Non-pigmented ciliary epithelial cell (primary cell): Measurements from ENCODE around the gene EZR.

ENCODE experiments used
- DNase-seq: peaks from one replicate; pipeline ENCODE4 v3.0.0-alpha.2; 2010; ENCODE audit warnings: low read depth

EZR gene

DNA sequence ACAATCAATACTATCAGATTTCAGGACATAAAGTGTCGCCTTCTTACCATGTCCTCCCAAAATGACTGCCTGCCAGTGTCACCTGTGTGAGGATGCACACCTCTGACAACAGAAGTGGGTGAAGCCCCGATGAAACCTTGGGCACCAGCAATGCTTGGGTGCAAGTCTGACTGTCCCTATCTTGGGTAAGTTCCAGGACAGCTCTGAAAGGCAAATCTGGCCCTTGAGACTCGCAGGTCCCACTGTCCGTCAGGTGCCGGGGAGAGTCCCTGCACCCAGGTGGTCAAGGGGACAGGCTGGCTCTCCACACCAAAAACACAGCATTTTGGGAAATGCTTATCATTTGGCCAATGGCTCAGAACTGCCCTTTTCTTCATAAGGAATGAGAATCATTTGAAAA, 43.3 kb downstream of the EZR start:
- no peak for DNase-seq

DNA sequence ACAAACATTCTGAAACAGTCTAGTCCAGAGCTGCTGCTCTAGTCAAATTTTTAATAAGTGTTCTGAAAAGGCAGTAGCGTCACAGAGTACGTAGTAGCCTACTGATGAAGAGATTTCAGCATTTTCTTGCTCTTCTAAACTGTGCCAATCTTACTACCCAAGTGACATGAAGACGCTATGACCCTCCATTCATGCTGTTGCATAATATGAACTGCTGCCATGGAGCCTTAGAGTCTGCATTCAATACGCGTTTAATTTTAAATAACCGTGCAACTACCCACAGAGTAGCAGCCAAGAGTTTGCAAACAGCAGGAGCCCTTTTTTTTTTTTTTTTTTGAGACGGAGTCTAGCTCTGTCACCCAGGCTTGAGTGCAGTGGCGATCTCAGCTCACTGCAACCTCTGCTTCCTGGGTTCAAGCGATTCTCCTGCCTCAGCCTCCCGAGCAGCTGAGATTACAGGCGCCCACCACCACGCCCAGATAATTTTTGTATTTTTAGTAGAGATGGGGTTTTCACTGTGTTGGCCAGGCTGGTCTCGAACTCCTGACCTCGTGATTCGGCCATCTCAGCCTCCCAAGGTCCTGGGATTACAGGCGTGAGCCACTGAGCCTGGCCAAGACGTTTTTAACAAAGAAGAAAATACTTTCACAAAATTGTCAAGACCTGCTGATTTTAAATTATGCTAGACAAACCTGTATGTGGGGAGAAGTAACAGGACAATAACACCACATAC, 44.3 kb downstream of the EZR start:
- DNase-seq = no peak

DNA sequence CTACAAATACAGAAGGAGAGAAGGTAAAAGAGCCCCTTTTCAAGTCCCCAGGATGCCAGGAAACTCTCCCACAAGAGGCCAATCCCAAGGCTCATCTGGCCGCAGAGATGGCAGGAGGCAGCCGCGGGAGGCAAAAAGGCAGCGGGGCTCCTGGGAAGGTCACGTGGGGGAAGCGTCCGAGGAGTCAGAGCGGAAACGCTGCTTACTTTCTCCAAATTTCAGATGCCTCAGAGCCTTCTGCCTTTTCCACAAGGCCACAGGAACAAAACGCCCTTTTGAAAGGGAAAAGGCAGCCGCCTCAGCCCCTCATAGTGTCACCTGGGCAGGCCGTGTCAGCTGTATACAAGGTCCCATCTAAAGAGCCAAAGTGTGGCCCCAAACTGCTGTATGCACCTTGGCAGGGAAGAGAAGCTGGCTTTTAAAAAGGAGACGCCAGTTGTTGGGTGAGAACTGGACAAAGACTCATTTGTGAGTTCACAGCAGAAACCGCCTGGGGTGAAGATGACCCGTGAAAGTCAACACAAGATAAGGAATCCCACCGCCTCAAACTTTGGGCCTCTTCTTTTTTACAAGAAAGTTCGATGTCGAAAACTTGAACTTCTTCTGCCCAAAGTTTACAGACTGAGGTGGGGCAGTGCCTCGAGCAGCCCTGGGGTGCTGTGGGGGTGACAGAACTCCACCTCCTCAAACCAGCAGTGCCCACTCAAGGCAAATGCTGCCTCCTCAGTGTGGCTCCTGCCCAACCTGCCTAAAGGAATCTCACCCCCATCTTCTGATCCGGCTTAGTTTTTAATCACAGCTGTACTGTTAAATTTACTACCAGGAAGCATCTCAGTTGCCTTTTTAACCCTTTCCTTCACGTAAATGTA, 45.4 kb downstream of the EZR start:
- no peak for DNase-seq

DNA sequence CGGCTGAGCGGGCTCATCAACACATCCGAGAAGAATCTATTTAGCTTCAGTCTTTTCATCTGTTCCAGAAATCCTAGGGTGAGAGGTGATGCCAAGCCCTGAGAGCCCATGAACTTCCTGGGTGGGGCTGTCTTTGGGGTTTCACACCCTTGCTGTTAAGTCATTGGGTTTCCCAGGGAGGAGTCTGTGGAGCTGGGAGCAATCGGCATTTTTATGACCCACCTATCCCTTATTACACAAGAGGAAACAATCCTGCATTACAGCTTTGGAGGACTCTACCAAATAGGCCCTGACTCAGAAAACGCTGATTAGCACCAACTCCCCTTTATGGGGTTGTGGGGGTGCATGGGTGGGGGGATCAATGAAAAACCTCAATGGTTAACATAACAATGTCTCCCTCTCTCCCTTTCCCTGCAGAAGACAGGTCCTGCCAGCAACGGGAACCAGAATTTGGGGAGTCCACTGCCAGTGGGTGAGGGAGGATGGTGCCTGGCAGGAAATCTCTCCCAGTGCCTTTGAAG, 46.3 kb downstream of the EZR start:
- DNase-seq = no peak

DNA sequence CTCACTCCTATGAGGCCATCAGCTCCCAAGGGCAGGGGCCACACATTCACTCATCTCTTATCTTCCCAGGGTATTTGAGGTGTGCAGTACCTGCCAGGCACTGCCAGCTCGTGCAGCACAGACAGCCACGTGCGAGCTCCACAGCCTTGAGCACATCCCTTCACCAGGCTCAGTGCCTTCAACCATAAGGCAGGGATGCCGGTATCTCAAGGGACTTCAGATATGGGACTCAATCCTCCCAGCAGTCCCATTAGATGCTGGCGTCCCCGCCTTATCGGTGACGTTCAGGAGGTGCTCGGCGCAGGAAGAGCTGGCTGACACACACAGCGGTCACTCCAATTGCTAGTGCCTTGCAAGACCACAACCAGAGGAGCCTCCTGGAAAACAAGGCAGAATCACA, 47.0 kb downstream of the EZR start:
- DNase-seq = no peak

DNA sequence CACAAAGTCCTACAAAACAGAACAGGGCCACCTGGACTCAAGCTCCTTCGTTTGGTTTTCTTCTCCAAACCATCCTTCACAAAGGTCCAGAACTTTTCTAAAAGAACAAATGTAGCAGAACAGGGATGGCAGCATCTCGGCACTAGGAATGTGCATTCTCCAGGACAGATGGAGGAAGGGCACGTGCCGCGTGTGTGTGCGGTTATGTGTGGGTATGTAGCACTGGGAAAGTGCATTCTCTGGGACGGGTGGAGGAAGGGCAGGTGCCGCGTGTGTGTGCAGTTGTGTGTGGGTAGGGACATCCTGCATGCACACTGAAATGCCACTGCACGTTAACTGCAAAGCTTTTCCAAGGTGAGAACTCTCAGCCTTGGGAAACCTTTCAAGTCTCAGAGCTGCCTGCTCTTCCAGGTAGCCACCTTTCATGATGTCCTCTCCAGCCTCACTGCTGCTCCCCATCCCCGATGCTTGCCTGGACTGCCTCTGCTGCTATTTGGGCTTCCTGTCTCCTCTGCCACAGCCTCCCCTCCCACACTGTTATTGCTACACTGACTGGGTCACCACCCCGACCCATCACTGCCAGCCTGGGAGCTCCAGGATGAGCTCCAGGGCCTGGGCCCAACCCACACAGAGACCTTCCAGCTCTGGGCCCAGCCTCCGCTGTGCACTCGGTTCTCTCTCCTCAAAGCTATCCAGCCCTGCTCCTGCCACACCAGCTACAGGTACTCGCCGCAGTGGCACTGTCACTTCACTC, 47.6 kb downstream of the EZR start:
- DNase-seq = no peak

DNA sequence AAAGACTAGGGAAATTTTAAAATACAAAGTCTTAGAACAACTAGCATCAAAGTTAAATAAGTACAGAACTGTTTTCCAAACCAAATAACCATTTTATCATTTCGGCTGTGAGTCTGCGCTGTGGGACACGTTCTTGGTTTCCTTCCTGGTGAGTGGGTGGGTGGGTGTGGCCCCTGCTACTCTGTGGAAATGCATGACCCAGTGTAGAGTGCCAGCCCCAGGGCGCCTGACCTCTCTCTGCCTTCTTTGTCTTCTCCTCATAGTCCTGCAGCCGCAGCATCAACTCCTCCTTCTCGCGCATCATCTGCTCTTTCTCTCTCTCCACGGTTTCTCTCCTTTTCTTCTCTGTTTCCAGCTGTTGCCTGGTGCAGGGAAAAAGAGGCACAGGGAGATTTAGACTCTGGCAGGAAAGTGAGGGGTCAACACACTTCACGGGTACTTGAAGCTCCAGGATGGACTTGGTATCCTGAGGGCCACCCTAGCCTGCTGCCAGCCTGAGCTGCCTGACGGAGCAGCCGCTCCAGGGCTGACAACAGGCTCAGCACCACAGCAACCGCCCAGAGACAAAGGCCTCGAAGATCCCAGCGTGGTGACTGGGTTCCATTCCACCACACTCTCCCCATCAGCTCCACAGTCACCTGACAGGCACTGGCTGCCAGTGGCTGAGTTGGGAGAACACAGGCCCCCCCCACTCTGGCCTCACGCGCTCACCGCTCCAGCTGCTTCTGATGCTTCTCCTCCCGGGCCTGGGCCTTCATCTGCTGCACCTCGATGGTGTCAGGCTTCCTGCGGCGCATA, 48.4 kb downstream of the EZR start:
- no peak for DNase-seq

DNA sequence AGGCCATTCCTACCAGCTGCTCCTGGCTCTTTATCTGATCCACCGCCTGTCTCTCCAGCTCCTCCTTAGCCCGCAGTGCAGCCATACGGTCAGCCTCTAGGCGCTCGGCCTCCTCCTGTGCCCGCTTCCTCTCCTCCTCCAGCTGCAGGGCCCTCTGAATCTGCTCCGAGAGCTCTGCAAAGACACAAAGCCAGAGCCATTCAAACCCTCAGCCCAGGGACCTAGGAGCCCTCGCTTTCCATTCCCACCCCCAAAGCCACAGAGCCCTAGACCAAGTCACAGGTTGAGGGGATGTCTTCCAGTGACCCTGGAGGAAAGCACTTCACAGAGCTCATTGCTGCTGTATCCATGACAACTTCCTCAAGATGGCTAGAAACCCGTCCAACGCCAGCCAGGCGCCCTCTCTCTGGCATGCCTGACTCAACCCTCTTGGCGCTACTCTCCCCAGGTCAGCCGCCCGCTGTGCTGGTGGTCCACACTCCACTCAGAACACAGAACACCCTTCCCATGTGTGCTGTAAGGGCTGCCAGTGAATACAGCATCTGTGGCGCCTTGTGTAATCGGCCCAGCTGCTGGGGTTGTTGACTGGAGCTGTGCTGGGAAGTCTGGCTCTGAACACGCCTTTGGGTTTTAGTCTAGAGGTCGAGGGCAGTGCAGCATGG, 49.3 kb downstream of the EZR start:
- DNase-seq = no peak

DNA sequence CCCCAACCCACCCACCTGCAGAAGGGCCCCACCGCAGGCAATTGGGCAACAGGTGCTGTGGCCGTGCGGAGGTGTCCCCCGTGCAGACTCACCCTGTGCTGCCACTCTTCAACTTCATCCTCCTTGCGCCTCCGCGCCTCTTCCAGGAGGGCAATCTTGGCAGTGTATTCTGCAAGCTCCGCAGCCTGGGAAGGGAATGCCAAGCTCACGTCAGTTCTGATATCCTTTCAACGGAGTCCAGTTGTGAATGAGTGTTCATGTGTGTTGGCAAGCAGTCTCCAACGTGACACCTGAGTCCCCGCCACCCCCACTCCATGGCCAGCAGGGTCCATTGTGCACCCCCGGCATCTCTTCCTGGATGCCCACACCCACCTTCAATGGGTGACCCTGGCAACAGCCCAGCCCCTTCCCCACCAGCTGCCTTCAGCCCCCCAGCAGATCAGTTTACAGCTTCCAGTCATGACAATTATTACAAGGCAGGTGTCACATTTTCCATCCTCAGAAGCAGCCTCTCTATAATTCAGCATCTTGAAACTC, 49.9 kb downstream of the EZR start:
- no peak for DNase-seq

DNA sequence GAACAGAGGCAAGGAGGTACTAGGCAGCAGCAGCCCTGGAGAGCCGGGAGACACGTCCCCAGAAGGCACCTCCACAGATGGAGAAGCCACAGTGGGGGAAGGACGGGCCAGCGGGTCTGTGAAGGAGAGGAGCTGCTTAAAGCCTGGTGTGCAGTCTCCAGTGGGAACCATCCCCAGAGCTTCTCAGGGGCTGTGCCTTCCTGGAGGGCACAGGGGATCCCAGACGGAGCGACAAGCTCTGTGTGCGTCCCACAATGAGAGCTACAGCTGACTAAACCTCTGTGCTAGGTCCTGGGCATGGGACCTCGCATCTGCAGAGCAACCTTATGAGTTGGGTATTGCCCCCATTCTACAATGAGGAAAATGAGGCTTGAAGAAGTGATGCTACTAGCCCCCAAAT, 50.7 kb downstream of the EZR start:
- DNase-seq = no peak

DNA sequence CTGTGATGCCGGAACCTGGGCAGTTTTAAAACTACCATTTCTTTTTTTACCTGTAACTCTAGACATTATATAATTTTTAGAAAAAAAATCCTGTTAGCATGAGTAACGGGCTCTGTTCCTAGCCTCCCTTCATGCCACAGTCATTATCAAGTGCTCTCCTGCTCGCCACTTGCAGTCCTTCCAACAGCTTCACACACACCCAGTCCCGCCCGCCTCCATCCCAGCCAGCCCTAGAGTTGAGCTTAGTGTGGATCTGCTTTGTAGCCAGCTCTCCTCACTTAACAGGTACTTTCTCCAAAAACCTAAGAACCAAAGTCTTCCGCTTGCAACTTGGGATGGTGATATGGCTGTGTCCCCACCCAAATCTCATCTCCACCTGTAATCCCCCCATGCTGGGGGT, 51.5 kb downstream of the EZR start:
- no peak for DNase-seq

DNA sequence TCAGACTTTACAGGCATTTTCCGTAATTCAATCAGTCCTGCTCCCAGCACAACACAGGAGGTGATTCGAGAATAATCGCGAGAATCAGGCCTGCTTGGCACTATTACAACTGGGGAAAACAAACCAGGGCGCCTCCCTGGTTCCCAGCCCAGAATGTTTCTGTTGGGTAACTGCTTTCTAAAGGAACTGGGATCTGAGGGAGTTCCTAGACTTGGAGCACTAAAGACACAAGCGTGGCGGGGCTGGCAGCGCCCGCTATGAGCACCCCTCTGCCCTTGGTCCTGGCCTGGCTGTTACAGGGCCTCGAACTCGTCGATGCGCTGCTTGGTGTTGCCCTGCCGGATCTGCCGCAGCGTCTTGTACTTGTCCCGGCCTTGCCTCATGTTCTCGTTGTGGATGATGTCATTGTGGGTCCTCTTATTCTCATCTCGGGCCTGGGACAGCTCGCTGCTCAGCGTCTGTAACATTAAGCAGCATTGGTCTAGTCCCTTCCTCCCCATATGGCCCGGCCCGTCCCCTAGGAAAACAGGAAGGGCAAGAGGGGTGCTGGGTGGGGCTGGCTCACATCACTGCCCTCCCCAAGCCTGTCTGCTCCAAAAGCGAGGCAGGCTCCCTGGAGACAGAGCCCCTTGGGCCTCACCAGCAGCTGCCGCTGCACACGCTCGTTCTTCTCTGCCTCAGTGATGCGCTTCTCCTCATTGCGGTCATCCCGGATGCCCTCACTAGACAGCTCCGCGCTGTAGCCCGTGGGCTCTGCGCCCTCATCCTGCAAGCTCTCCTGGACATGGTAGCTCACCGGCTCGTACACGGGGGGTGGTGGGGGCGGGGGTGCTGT, 52.3 kb downstream of the EZR start:
- no peak for DNase-seq

DNA sequence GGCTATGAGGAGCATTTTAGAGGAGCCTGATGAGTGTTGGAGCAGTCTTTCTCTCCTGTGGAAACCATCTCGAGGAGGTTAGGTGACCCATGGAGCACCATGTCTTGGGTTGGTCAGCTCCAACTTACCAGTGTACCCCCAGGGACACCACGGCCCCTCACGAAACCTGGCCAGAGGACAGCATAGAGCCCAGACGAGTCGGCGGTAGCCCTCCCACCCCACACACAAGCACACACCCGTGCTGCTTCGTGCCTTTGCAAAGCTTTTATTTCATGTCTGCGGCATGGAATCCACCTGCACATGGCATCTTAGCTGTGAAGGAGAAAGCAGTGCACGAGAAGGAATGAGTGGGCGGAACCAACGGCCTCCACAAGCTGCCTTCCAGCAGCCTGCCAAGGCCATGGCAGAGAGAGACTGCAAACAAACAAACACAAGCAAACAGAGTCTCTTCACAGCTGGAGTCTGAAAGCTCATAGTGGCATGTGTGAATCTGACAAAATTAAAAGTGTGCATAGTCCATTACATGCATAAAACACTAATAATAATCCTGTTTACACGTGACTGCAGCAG, 53.6 kb downstream of the EZR start:
- no peak for DNase-seq

DNA sequence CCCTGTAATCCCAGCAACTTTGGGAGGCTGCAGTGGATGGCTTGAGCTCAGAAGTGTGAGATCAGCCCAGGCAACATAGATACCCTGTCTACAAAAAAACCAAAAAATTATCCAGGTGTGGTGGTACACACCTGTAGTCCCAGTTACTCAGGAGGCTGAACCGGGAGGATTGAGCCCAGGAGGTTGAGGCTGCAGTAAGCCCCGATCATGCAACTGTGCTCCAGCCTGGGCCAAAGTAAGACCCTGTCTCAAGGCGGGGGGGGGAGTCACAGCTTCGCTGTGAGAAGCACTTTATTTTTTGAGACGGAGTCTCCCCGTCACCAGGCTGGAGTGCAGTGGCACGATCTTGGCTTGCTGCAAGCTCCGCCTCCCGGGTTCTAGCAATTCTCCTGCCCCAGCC, 54.2 kb downstream of the EZR start:
- DNase-seq = no peak

DNA sequence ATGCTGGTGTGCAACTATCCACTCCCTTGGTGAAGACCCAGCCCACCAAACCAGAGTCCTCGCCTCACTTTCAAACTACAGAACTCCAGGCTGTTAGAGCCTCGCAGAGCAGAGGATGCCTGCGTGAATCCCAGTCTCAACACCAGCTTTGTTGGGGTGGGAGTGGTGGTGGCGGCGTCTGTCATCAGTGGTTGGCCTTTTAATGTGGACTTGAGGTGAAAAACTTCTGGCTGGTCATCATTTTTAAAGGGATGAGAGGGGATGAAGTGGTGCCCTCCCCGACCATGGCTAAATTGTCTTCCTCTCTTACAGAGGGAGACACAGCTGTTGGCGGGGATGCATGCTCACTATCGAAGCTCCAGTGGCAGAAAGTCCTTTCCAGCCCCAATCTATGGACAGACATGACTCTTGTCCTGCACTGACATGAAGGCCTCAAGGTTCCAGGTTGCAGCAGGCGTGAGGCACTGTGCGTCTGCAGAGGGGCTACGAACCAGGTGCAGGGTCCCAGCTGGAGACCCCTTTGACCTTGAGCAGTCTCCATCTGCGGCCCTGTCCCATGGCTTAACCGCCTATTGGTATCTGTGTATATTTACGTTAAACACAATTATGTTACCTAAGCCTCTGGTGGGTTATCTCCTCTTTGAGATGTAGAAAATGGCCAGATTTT, 54.9 kb downstream of the EZR start:
- no peak for DNase-seq

DNA sequence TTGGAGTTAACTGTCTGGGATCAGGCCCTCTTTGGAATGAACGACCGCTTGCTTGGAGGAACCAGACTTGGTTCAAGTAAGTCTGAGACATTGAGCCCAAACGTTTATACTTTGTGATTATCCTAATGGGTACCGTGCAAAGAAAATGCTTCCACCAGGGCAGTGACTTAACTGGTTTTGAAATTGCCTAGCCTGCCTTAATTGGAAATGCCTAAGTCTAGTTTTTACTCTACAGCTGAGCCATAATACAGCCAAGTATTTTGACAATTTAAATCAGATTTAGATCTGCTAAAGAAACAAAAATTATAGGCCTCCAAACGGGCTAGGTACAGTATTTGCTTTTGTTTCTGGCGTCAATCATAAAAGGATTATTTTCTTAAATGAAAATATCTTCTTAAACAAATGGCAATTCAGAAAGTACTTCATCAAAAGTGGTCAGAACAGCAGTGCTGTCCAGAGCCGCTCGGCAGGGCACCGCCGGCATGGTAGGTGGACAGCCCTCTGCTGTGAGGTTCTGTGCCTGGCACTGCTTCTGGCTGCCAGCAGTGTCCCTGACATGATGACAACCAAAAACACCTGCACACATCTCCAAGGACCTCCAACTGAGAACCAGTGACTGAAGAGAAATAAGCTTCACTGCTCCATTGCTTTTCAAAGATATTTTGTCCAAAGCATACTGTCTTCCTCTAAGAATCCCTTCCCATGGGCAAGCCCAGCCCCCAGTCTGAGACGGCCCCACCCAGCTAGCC, 55.6 kb downstream of the EZR start:
- DNase-seq = no peak

DNA sequence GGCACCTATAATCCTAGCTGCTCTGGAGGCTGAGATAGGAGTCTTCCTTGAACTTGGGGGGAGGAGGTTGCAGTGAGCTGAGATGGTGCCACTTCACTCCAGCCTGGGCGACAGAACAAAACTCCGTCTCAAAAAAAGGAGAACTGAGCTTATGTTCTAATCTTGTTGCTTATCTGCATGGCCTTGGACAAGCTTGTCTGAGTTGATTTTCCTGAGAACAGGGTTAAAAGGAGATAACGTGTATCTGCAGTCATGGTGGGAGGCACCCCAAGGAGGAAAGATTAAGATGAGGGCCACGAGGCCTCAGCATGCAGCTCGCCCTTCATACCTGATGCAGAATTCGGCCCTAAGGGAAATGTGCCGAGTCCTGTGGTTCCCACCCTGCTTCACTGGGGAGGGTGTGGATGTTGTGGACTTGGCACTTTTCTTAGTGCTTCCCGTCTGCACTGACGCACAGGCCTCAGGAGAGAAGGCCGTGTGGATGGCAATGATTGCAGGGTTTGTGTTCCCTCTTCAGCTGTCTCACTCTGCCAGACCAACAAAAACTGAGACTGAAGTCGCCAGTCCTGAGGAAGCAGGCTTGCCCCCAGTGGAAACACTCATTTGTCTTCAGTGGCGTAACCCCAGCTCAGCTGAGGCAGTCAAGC, 56.3 kb downstream of the EZR start:
- DNase-seq = no peak

DNA sequence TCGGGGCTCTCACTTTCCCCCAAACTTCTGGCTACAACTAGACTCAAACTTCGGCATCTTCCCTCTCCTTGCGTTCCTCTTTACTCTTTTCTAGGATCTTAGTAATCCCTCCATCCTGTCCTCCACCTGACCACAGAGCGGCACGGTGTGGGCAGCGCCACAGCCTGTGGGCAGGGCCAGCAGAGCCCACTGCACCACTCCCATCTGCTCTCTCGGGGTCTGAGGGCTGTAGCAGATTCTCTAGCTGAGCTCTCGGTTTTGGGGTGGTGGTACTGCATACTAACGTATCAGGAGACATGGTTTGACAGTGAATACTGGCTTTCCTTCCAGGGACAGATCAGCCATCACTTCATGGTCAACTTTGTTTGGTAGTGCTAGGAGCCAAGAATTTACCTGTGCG, 57.4 kb downstream of the EZR start:
- no peak for DNase-seq
